ENCODE measurements around the gene VPS9D1.

DNA sequence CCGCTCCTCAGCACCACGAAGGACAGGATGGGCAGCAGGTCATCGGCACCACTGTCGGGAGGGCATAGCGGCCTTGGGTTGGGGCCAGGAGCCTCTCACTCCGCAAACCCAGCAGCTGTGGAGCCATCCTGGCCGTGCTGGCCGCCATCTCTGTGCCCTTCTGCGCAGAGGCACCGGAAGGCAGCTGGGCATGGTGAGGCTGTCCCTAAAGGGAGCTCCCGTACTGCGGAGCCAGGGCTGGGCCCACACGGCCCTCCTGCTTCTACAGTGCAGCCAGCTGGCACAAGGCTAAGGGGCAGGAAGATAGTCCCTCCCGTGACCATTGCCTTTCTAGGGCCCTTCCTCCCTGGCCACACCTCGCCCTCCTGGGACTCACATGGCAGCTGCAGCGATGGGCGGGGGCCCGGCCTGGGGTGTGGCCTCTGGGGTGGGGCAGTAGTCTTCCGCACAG lies 12.2 kb downstream of the VPS9D1 start:
- TF ChIP-seq POLR2AphosphoS5 (IDR thresholded peaks at IDR 0.05; ENCODE audit: low read depth): no peak
- TF ChIP-seq, protein P1, sequence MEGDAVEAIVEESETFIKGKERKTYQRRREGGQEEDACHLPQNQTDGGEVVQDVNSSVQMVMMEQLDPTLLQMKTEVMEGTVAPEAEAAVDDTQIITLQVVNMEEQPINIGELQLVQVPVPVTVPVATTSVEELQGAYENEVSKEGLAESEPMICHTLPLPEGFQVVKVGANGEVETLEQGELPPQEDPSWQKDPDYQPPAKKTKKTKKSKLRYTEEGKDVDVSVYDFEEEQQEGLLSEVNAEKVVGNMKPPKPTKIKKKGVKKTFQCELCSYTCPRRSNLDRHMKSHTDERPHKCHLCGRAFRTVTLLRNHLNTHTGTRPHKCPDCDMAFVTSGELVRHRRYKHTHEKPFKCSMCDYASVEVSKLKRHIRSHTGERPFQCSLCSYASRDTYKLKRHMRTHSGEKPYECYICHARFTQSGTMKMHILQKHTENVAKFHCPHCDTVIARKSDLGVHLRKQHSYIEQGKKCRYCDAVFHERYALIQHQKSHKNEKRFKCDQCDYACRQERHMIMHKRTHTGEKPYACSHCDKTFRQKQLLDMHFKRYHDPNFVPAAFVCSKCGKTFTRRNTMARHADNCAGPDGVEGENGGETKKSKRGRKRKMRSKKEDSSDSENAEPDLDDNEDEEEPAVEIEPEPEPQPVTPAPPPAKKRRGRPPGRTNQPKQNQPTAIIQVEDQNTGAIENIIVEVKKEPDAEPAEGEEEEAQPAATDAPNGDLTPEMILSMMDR (conservative IDR thresholded peaks at IDR 0.05; ENCODE audit: low read depth in 2 of 2): no peak
- no peak for TF ChIP-seq EZH2 (IDR thresholded peaks at IDR 0.05; ENCODE audit: low read depth, unreplicated experiment)
- TF ChIP-seq EZH2phosphoT487 (IDR thresholded peaks at IDR 0.05; ENCODE audit: unreplicated experiment): no peak
- no peak for TF ChIP-seq ZNF331 (CRISPR knock-in tag; IDR thresholded peaks at IDR 0.05; ENCODE audit: low read depth)
- TF ChIP-seq, protein P2, sequence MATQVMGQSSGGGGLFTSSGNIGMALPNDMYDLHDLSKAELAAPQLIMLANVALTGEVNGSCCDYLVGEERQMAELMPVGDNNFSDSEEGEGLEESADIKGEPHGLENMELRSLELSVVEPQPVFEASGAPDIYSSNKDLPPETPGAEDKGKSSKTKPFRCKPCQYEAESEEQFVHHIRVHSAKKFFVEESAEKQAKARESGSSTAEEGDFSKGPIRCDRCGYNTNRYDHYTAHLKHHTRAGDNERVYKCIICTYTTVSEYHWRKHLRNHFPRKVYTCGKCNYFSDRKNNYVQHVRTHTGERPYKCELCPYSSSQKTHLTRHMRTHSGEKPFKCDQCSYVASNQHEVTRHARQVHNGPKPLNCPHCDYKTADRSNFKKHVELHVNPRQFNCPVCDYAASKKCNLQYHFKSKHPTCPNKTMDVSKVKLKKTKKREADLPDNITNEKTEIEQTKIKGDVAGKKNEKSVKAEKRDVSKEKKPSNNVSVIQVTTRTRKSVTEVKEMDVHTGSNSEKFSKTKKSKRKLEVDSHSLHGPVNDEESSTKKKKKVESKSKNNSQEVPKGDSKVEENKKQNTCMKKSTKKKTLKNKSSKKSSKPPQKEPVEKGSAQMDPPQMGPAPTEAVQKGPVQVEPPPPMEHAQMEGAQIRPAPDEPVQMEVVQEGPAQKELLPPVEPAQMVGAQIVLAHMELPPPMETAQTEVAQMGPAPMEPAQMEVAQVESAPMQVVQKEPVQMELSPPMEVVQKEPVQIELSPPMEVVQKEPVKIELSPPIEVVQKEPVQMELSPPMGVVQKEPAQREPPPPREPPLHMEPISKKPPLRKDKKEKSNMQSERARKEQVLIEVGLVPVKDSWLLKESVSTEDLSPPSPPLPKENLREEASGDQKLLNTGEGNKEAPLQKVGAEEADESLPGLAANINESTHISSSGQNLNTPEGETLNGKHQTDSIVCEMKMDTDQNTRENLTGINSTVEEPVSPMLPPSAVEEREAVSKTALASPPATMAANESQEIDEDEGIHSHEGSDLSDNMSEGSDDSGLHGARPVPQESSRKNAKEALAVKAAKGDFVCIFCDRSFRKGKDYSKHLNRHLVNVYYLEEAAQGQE (IDR thresholded peaks at IDR 0.05; ENCODE audit: unreplicated experiment): no peak

All from GM23338 (cell line).